HG02938 (cell line): ENCODE data around the gene FCHSD1.

Source experiments
- ATAC-seq: cut with Tn5 transposase; IDR thresholded peaks from one replicate; pipeline ENCODE4 v1.9.1; 2021; ENCODE audit warnings: mild to moderate bottlenecking, moderate library complexity; ENCODE audit not compliant: unreplicated experiment

The FCHSD1 gene

DNA sequence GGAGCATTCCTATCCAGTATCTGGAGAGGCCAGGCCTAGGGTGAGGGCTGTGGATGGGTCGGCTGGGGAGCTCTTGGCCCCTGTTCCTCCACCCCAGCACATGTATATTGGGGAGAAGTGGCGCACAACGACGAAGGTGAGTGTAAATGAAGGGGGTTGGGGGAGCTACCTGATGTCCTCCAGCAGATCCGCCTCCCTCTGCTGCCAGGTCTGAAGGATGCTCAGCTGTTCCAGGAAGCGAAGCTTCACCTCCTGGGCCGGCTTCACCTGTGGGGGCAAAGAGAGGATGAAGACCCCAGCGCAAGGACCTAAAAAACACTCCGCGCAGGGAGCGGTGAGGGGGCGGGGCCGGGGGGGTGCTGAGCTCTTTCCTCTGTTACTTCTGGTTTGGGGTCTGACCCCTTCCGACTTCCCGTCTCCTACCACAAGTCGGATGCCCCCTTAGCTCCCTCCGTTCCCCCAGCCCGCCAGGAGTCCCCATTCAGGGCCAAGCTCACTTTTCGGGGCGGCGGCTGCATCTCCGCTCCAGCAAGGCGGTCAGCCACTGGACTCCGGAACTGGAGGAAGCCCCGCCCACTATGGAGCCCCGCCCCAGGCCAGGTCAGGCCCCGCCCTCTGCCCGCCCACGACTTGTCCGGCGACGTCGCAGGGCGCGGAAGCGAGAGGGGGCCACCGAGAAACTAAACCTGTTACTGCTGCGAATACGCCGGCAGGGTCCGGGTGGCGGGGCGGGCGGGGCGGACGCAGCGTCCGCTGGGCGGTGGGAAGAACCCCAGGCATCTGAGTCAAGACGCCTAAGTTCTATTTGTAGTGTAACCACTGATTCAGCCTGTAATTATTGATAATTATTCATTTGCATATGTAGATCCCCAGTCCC, at the start of gene FCHSD1:
Gene FCHSD1 (minus strand): TSS at position 568 of the 877 bp plus-strand sequence. CDS start 50 bp downstream, at position 518.
- ATAC-seq: peak; percentile 85

DNA sequence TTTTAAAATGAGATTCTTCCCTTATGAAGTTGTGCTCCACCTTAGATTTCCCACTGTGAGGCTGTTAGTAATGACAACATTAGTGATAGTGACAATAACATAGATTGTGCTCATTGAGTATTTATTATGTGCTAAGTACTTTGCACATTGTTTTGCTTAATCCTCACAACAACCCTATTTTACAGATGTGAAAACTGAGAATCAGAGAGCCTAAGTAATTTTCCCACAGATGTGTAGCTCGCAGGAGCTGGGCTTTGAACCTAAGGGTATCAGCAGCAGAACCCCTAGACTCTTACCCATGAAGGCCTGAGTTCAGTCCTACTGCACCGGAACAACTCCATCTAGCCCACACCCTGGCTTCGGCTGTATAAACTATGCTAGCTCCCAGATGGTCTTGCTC, 46.4 kb upstream of the FCHSD1 start:
- ATAC-seq: no peak

DNA sequence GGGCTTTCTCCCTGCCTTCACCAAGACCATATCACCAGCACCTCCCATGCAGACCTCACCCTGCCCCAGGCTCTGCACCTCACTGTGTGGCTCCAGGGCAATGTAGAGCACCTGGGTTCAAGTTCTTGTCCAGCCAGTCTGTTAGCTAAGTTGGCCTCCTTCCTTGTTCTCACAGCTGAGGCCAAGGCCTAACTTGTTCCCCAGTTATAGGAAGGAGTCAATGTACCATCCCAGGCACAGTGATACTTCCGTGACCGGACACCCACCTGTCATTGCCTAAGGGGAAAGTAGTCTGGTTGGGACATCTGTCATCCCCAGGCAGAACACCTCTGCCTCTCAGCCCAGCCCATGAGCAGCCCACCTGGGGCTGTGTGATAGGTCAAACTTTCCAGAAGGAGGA, 45.2 kb upstream of the FCHSD1 start:
- ATAC-seq: no peak

DNA sequence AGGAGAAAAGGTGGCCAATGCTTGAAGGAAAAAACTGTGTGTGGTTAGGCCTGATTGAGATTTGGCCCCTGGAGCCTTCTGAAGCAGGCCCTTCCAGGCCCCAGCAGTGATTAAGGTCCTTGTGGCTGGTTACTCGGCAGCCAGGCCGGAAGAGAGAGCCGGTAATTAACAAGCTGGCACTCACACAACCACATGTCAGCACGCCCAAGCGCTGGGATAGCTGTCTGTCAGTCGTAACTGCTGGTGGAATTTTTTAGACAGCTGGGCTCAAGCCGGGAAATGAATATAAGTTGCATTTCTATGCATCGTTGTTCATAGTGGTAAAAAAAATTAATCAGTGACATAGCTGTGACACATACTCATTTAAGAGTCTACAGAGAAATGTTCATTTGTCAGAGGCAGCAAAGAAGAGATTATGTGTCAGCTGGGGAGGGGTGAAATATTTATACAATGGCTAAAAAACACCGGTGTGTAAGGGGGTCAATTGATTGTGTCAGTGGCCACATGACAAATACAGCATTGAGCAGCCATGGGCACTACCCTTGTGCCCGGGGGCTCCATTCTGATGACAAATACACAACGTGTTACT, 44.5 kb upstream of the FCHSD1 start:
- ATAC-seq: no peak

DNA sequence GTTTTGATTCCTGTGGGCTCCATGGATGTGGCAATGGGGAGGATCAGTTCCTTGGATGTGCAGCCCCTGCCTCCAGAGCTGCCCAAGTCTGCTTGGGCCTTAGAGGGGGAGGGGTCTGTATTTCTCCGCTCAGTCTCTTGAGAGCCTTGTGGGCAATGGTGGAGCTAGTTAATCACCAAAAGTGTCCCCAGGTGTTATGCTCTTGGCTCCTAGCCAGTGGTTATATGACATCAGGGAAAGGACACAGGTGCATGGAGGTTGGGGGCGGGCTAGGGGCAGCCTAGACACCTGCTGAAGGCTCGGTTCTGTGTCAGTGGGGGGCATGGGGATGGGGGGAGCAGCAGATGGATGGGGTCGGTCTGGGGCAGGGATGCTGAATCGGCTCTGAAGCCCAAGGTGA, 43.3 kb upstream of the FCHSD1 start:
- no peak for ATAC-seq

DNA sequence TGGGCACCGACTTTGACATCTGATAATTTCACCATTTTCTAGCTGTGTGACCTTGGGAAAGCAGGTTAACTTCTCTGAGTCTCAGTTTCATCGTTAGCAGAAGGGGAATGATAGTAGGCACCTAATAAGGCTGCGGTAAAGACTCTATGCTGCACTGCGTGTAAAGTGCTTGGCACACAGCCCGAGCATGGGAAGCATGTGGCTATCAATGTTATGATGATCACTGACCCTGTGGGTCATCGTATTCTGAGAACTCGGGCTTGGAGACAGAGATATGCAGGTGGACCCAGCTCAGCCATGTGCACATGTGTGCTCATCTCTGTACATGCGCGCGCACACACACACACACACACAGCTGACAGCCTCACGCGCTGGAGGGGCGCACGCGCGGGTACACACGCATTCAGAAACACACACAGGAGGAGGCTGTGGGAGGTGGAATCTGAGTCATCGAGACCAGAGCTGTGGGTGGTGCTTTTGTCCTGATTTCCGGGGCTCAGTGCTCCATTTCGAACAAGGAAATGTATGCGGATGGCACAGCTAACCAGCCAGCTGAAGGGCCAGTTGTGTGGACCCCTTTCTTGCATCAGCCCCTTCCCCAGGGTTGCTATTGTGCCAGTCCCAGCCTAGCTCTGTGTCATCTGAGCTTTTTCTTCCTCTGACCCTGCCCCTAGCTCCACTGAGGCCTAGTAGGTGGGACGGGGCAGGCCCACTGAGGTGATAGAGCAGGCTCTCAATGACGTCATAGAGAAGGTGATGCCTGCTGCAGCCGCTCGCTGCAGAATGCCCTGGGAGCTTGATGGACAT, 41.9 kb upstream of the FCHSD1 start:
- no peak for ATAC-seq

DNA sequence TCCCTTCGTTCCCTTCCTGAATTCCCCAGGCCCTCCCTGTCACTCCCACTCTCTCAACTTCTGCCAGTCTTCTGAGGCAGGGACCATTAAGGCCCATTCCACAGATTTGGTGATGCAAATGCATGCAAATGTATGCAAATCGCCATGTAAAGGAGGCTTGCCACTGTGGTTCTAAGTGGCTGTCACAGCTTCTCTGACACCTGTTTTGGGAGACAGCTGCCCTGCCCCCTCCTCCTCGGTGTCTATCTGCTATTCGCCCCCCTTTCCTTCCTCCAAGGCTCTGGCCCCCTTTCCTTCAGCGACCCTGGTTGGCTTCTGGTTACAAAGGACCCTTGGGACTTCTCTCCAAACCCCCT, 41.3 kb upstream of the FCHSD1 start:
- ATAC-seq: no peak

DNA sequence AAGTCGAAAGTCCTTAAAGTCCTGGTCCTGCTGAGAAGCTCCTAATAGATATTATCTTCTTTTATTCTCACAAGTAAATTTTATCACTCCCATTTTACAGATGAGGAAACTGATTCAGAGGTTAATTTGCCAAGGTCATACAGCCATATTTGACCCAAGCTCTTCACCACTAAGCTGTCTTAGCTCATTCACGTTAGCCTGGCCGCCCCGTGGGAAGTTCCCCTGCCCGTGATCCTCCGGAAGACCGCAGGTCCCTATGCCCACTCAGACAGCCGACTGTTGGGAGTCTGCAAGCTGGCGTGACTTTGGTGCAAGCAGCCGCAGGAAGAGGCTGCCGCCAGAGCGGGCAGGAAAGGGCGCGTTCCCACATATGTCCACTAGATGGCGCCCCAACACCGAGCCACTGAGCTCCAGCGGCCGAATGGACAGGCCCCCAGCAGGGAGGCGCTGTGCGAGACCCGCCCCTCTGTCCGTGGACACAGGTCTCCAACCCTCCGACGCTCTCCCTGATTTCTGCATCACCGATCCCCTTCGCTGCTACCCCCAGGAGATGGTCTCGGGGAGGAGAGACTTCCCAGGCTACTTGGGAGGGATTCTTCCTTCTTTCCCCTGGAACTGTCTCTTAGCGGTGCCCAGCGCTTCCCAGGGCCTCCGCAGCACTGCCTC, 40.8 kb upstream of the FCHSD1 start:
- ATAC-seq: peak; percentile 77

DNA sequence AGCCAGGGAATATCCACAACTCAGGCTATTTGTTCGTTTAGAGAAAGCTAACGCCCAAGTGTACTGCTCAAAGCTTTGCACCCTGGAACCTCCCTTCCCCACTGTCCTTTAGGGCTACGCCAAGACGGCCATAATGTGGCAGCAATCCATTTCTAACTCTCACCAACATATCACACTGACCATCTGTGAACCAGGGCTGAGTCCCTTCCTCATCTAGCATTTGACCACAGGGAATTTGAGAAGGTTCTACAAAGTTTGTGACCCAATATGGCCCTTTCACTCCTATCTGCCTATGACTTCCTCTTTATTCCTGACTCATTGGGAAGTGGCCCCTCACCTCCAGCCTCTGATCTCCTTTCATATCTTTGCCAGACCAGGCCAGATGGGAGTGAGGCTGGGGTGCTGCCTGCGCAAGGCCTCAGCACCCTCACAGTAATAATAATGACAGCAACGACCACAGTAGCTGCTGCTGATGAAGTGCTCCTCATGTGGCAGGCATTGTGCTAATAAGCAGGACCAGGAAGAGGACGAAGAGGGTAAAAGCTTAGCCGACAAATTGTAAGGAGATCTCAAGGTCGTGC, 40.2 kb upstream of the FCHSD1 start:
- no peak for ATAC-seq

DNA sequence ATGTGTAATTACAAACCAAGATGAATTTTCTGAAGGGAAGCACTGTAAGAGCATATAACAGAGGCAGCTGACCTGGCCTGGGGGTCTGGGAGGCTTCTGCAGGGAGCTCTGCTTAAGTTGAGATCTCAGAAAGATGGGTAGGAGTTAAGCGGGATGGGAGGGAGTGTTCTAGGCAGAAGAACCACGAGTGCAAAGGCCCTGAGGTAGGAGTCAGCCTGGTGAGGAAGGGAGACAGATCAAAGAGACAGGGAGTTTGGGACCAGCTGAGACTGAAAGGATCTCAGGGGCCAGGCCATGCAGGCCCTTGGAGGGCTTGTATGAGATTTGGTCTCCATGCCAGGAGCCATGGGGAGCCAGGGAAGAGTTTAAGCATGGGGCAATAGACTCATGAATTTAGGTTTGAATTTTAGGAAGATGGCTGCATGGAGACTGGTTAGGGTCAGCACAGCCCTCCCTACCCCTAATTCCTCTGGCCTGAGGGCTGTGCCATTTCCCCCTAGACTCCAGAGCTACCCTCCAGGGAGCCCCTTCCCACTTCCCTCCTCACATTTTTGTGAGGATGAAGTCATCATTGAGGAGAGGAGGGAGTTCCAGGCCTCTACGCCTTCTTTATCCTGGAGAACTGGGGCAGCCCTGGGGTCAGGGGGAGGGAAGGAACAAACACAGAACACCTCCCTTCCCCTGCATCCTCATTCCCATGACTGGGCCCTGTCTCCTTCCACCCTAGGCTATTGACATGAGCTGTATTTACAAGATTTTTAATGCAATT, 35.6 kb upstream of the FCHSD1 start:
- ATAC-seq: no peak

DNA sequence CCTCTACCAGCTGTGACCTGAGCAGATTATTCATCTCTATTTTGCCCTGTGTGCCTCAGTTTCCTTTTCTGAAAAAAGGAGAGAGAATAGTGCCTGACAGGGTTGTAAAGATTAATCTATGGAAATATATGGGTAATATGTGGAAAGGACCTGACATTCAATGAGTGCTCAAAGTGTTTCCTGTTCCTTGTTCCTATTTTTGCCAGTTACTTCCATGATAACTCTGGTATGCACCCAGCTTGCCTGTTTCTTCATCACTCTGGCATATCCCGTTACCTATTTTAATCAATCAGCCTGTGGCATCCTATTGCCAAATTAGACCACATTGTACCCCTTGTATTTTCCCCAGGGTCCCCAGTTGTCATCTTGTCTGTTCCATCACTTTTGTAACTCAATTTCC, 34.4 kb upstream of the FCHSD1 start:
- no peak for ATAC-seq

DNA sequence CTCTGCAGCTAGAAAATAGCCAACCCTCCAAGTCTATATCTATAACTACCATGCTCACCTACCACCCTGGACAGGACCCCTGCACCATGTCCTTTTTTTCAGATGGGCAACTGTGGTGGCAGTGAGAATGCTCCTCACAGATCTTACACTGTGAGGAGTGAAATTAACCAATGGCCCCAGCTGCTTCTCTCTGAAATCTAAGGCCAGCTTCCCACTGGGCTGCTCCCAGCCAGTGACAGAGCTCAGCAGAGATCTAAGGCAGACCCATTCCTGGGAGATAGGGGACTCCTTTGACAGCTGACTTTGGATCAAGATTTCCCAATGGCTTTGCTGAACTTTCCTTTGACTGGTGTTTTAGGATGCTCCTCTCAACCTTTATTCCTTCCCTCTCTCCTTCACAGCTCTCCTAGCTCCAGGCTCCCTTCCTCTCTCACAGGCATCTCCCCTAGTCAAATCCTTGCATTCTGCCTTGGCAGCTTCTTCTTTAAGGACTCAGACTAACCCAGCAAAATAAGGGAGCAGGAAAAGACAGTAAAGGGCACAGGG, 32.5 kb upstream of the FCHSD1 start:
- no peak for ATAC-seq

DNA sequence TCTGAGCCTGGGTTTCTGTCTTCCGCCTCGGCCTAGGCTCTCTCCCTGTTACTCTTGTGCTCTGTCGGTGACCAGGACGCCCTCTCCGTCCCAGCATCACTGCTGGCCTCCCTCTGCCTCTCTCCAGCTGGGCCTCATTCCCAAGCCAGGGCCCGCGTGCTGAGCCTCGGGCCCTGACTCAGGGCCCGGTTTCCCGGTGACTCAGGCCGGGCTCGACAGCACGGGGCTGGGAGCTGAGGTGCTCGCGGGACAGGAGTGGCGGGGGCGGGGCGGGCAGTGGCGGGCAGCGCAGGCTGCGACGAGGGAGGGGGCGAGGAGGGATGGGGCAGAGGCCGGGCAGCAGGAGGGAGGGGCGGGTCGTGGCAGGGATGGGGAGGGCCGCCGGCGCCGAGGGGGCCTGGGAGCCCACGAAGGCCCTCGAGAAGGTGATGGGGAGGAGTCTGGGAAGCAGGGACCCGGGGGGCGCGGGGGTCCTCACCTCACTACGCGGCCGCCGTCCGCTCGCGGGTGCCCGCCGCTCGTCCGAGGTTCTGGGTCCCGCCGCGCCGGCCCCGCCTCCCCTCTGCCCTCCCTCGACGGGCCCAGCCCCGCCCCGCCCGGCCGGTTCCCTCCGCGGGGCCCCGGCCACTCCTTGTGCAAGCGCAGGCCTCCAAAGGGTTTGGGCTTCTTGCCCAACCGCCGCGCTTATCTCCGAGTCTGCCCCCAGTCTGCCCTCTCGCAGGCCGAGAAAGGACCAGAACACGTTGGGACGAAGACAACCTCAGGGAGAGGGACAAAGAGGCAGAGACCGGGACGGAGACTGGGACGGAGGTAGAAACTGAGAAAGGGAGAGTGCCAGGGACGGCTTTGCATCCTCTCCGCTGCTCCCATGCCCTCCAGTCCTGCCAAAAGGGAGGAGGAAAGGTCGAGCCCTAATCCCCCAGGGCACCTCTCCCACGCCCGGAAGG, 30.8 kb upstream of the FCHSD1 start, which contains the start of gene ARAP3:
Gene ARAP3 (minus strand): TSS at position 536 of the 947 bp plus-strand sequence. CDS start 1,744 bp downstream, outside the sequence.
- no peak for ATAC-seq

DNA sequence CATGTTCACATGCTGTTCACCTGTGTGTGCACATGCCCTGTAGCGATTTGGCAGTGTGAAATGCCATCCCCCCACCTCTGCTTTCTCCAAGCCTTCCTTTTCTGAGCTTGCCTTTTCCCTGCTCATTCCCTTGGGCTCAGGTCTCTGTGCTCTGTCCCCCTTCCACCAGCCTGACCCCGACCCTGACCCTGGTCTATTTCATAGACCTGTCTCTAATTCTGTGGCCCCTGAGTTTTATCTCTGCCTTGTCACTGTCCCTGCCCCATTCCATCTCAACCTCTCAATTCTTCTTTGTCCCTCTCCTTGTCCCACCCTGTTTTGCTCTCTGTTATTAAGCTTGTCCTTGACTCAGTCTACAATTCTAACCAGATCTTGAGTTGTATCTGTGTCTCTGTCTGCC, 30.1 kb upstream of the FCHSD1 start:
- ATAC-seq: no peak

DNA sequence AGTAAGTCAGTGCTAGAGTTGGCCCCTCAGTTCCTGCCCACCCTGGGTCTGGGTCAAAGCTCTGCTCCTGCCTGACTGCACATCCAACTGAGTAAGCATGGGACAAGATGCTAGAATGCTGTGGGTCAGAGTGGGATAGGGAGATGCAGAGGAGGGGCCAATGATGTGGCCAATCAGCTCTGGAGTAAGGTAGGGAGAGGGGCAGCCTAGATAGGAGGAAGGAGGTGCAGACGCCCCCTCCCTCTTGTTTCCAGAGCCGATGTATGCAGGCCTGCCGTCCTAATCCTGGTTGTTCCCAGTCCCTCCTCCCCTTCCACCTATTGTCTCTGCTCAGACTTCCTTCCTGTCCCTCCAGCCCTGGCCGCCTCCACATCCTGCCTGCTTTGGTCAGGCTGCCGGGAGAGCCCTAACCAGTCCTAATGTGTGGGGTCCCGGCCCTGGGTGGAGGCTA, 29.6 kb upstream of the FCHSD1 start:
- no peak for ATAC-seq

DNA sequence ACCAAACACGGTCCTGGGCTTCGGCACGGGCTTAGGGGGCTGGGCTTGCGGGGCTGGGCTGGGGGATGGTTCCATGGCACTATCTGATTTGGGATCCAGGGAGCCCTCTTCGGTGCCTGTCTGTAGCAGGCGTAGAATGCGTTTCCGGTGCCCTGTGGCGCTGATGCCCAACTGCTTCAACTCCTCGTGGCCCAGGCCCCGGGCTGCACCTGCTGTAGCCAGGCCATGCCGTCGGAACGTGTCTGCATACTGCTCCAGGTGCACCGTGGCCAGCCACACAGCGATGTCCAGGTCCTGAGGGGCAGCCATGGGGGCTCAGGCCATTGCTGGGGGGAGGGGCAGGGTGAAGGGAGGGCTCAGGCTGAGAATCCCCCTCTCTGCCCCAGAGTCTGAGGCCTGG, 29.0 kb upstream of the FCHSD1 start:
- no peak for ATAC-seq

DNA sequence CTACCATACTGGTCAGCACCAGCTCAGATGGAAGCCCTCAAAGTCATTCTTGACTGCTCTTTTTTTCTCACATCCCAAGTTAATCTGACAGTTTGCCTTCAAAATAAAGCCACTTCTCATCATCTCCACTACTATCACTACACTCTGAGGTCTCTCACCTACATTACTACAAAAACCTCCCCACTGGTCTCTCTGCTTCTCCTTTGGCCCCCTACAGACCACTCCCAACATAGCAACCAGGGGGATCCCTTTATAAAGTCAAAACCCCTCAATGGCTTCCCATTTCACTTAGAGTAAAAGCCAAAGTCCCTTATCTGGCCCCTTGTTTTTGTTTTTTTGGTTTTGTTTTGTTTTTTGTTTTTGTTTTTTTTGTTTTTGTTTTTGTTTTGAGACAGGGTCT, 26.2 kb upstream of the FCHSD1 start:
- ATAC-seq: no peak

DNA sequence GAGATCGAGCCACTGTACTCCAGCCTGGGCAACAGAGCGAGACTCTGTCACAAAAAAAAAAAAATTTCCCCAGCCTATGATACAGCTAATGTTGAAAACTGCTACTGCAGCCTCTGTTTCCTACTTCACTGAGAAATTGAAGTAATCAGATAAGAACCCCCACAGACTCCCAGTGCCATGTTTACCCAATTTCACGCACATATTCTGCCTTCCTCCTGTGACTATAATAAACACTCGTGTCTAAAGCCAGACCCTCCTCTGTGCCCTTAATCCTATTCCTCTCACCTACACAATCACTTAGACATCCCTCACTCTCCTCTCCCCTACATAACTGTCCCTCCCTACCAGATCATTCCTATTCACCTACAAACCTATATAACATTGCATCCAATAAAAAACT, 24.5 kb upstream of the FCHSD1 start:
- no peak for ATAC-seq

DNA sequence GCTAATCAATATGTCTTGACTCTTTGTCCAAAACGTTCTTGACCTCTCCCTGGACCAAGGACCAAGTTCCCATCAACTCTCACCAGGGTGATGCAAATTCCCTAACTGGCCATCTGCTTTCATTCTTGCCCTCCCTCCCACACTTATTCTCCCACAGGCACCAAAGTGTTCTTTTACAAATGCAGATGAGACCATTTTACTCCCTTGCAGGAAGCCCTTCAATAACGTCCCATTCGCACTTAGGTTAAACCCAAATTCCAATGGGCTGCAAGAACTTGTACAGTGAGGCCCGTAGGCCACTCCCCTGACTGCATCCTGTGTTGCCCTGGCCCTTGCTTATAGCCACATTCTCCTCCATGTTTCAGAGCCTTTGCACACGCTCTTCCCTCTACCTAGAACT, 23.5 kb upstream of the FCHSD1 start:
- no peak for ATAC-seq
